HG02642 (cell line): Measurements from ENCODE around the gene SLU7.

Source experiments
- ATAC-seq: cut with Tn5 transposase; IDR thresholded peaks from one replicate; pipeline ENCODE4 v1.9.1; 2021; ENCODE audit warnings: mild to moderate bottlenecking; ENCODE audit not compliant: unreplicated experiment, poor library complexity

Gene SLU7

GRCh38 chr5:160418561-160419457, at the start of gene SLU7:
TSS of gene SLU7 (minus strand) at chr5:160419081. CDS start at chr5:160415294, 3,787 bp downstream.
- peak; percentile 73 for ATAC-seq

- ATAC-seq: no peak
Observed at GRCh38 chr5:160468363-160468975, 49.6 kb upstream of the SLU7 start.

- peak; percentile 95 for ATAC-seq
Observed at GRCh38 chr5:160467555-160468362, 48.9 kb upstream of the SLU7 start.

- peak; percentile 4 for ATAC-seq
Observed at GRCh38 chr5:160466889-160467554, 48.1 kb upstream of the SLU7 start.

GRCh38 chr5:160466116-160466515, 47.2 kb upstream of the SLU7 start:
- ATAC-seq: no peak

- no peak for ATAC-seq
Observed at GRCh38 chr5:160464466-160464797, 45.6 kb upstream of the SLU7 start.

- no peak for ATAC-seq
Observed at GRCh38 chr5:160463740-160464465, 45.0 kb upstream of the SLU7 start.

- ATAC-seq: no peak
Observed at GRCh38 chr5:160463227-160463626, 44.3 kb upstream of the SLU7 start.

GRCh38 chr5:160462167-160462566, 43.3 kb upstream of the SLU7 start:
- ATAC-seq: peak; percentile 30

- ATAC-seq: no peak
Observed at GRCh38 chr5:160461378-160461777, 42.5 kb upstream of the SLU7 start.

GRCh38 chr5:160460377-160461049, 41.6 kb upstream of the SLU7 start:
- no peak for ATAC-seq

GRCh38 chr5:160458806-160459800, 40.2 kb upstream of the SLU7 start:
- peak; percentile 74 for ATAC-seq

GRCh38 chr5:160457252-160457651, 38.4 kb upstream of the SLU7 start:
- ATAC-seq: no peak

- no peak for ATAC-seq
Observed at GRCh38 chr5:160456480-160457177, 37.7 kb upstream of the SLU7 start.

- ATAC-seq: no peak
Observed at GRCh38 chr5:160455600-160455999, 36.7 kb upstream of the SLU7 start.

- ATAC-seq: no peak
Observed at GRCh38 chr5:160453751-160454150, 34.9 kb upstream of the SLU7 start.

GRCh38 chr5:160452795-160453194, 33.9 kb upstream of the SLU7 start:
- ATAC-seq: no peak
